Neural progenitor cell (in vitro differentiated cells): ENCODE data around the gene EFNA2. TPM values are rescaled to one million over a fixed set of nuclear protein-coding genes. Genes with fewer than 3 reads are reported as not detected.

Source experiments
- DNase-seq: peaks from one replicate; pipeline ENCODE4 v3.0.0-alpha.2; 2016; ENCODE audit warnings: low spot score
- H2AFZ ChIP-seq: fragments of 200-600 bp; sonication (generic); replicated peaks from 2 replicates; pipeline ENCODE4 v1.6.1; 2016; ENCODE audit warnings: antibody characterized with exemption
- H3F3A ChIP-seq: fragments of 200-600 bp; sonication (generic); 2 replicates; pipeline ENCODE4 v1.6.1; 2016; ENCODE audit warnings: antibody characterized with exemption, low read depth
- H3K27ac ChIP-seq: fragments of 200-600 bp; sonication (generic); 2 replicates; pipeline ENCODE4 v1.5.1; 2016; ENCODE audit warnings: mild to moderate bottlenecking
- H3K27me3 ChIP-seq: fragments of 200-600 bp; sonication (generic); 2 replicates; pipeline ENCODE4 v1.6.1; 2016; ENCODE audit warnings: mild to moderate bottlenecking, moderate library complexity
- H3K36me3 ChIP-seq: fragments of 200-600 bp; sonication (generic); 2 replicates; pipeline ENCODE4 v1.5.1; 2016
- H3K4me1 ChIP-seq: fragments of 200-600 bp; sonication (generic); 2 replicates; pipeline ENCODE4 v1.6.1; 2016; ENCODE audit warnings: mixed run types
- H3K4me2 ChIP-seq: fragments of 200-600 bp; sonication (generic); 2 replicates; pipeline ENCODE4 v1.6.1; 2016
- H3K4me3 ChIP-seq: fragments of 200-600 bp; sonication (generic); 2 replicates; pipeline ENCODE4 v1.5.1; 2016
- H3K79me2 ChIP-seq: fragments of 200-600 bp; sonication (generic); 2 replicates; pipeline ENCODE4 v1.6.1; 2016; ENCODE audit warnings: low read depth
- H3K9ac ChIP-seq: fragments of 200-600 bp; sonication (generic); 2 replicates; pipeline ENCODE4 v1.6.1; 2016
- H3K9me3 ChIP-seq: fragments of 200-600 bp; sonication (generic); 2 replicates; pipeline ENCODE4 v1.5.1; 2016; ENCODE audit warnings: low read depth
- H4K20me1 ChIP-seq: fragments of 200-600 bp; sonication (generic); 2 replicates; pipeline ENCODE4 v1.6.1; 2016; ENCODE audit warnings: low read depth
- H3K27ac Mint-ChIP-seq: 3 replicates; pipeline ENCODE4 v1.8.0; 2021; ENCODE audit warnings: mixed read lengths
- H3K27me3 Mint-ChIP-seq: 2 replicates; pipeline ENCODE4 v1.8.0; 2022; ENCODE audit warnings: low read depth, mild to moderate bottlenecking, inconsistent platforms, moderate library complexity, mixed read lengths; ENCODE audit not compliant: insufficient read depth
- H3K36me3 Mint-ChIP-seq: 3 replicates; pipeline ENCODE4 v1.8.0; 2021; ENCODE audit warnings: mixed read lengths
- H3K4me1 Mint-ChIP-seq: 3 replicates; pipeline ENCODE4 v1.8.0; 2021; ENCODE audit warnings: mixed read lengths
- H3K4me3 Mint-ChIP-seq: 3 replicates; pipeline ENCODE4 v1.8.0; 2021; ENCODE audit warnings: mild to moderate bottlenecking, moderate library complexity, mixed read lengths
- H3K9me3 Mint-ChIP-seq: 3 replicates; pipeline ENCODE4 v1.8.0; 2020; ENCODE audit warnings: mixed read lengths
- EZH2 ChIP-seq: fragments of 200-600 bp; sonication (generic); IDR thresholded peaks from 2 replicates; pipeline ENCODE4 v1.6.1; 2017; ENCODE audit warnings: antibody characterized with exemption, mild to moderate bottlenecking, moderate library complexity
- EZH2phosphoT487 ChIP-seq: fragments of 200-600 bp; sonication (generic); IDR thresholded peaks from 2 replicates; pipeline ENCODE4 v1.6.1; 2017; ENCODE audit warnings: antibody characterized with exemption
- total RNA-seq: library from RNA; depleted of rRNA; stranded (reverse); fragments of >200 nt; gene quantifications from 2 replicates; pipeline ENCODE4 v1.2.3, GENCODE V29; 2015; ENCODE audit warnings: low replicate concordance
- TF ChIP-seq, protein P1 (sequence below): fragments of 200-600 bp; sonication (generic); IDR thresholded peaks from 2 replicates; pipeline ENCODE4 v1.5.1; 2017; ENCODE audit warnings: antibody characterized with exemption, mild to moderate bottlenecking

Gene EFNA2
- total RNA-seq, 1 donor from 2014 or later = 13.2 TPM

DNA sequence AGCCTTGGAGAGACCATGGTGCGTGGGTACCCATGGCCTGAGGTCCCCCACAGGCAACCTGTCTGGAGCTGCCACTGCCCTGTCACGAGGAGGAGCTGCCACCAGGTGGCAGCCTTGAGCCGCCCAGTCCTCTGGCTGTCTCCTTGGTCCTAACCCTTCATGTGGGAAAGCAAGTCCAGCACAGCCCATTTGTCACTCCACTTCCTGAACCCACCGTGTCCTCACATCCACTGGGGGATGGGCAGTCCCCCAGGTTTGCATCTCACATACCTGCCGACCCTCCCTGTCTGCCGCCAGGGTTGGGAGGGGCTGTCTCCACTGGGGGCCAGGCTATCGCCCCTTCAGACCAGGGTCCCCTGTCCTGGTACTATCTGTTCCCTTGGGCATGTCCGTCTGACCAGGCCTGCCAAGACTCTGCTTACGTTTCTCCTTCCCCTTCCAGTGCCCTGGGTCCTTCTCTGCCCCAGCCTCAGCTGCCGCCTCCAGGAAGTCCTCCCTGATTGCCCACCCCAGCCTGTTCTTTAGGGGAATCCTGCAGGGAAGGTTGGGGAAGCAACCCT lies 5.8 kb upstream of the EFNA2 start:
- Histone ChIP-seq H3F3A (peaks cover 48% of the 10 kb centered on the region), H3K9me3 (no peaks in the 10 kb centered on the region), H3K79me2 (peaks cover 13% of the 10 kb centered on the region), H3K4me1 (peaks cover 10% of the 10 kb centered on the region), H3K27me3 (peaks cover 17% of the 10 kb centered on the region), H2AFZ (no peak overlapping the region), H3K36me3 (no peaks in the 10 kb centered on the region), H3K9ac (no peak overlapping the region), H3K27ac (no peak overlapping the region), H3K4me2 (no peak overlapping the region), H4K20me1 (peaks cover 22% of the 10 kb centered on the region), H3K4me3 (no peak overlapping the region)
- DNase-seq = peak; percentile 89
- H3K36me3 Mint-ChIP-seq = peaks cover 4% of the 10 kb centered on the region
- no peaks in the 10 kb centered on the region for H3K9me3 Mint-ChIP-seq
- peak overlapping the region; percentile 53 for H3K27ac Mint-ChIP-seq
- no peak for TF ChIP-seq EZH2
- TF ChIP-seq, protein P1, sequence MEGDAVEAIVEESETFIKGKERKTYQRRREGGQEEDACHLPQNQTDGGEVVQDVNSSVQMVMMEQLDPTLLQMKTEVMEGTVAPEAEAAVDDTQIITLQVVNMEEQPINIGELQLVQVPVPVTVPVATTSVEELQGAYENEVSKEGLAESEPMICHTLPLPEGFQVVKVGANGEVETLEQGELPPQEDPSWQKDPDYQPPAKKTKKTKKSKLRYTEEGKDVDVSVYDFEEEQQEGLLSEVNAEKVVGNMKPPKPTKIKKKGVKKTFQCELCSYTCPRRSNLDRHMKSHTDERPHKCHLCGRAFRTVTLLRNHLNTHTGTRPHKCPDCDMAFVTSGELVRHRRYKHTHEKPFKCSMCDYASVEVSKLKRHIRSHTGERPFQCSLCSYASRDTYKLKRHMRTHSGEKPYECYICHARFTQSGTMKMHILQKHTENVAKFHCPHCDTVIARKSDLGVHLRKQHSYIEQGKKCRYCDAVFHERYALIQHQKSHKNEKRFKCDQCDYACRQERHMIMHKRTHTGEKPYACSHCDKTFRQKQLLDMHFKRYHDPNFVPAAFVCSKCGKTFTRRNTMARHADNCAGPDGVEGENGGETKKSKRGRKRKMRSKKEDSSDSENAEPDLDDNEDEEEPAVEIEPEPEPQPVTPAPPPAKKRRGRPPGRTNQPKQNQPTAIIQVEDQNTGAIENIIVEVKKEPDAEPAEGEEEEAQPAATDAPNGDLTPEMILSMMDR = peak; percentile 97
- peaks cover 6% of the 10 kb centered on the region for H3K27me3 Mint-ChIP-seq
- H3K4me1 Mint-ChIP-seq = peaks cover 25% of the 10 kb centered on the region
- H3K4me3 Mint-ChIP-seq = peak overlapping the region; percentile 71

DNA sequence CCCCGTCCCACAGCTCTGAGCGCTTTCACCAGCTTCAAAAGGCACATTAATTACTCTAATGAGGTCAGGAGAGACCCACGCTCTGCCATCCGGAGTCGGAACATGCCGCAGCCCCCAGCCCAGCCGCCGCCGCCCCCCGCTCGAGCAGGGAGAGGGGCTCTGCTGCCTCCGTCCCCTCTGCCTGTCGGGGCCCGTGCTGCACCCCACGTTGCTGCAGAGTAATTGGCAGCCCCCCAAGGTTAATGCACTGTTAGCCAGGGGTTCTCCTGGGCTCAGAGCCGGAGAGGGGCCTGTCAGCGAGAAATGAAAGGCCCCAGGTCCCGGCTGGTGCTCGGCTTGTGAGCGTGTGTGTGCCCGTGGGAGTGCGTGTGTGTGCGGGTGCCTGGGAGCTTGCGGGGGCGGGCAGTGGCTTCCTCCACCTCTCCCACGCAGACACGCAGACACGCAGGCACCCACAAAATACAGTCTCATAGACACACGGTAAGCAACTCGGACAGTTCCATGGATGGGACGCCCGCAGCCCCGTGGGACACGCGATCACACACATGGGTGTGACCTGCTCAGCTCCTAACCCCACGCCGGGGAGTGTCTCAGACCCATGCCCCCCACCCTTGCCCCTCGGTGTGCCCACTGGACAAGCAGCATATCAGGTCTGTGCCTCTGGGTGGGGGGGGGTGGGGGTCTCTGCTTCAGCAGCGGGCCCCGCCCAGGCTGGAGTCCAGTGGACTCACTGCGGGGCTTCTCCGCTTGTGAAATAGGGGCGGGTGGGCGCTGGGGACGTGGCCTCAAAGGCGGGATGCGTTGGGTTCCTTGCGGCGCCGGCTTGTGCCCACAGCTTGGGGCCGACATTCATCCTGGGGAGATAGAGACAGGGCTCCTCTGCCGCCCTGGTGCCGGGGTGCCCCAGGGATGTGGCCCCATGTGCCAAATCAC lies 4.8 kb upstream of the EFNA2 start:
- H2AFZ ChIP-seq = no peak overlapping the region
- no peaks in the 10 kb centered on the region for H3K9me3 ChIP-seq
- peaks cover 8% of the 10 kb centered on the region for H3K4me1 ChIP-seq
- peaks cover 48% of the 10 kb centered on the region for H3F3A ChIP-seq
- no peak overlapping the region for H3K9ac ChIP-seq
- no peak overlapping the region for H3K27ac ChIP-seq
- H3K27ac Mint-ChIP-seq = no peak overlapping the region
- no peak for TF ChIP-seq EZH2phosphoT487
- TF ChIP-seq, protein P1 = no peak
- TF ChIP-seq EZH2 = no peak
- H3K36me3 Mint-ChIP-seq = peaks cover 4% of the 10 kb centered on the region
- H3K4me3 ChIP-seq = no peak overlapping the region
- H3K9me3 Mint-ChIP-seq = no peaks in the 10 kb centered on the region
- no peak for DNase-seq
- H3K4me3 Mint-ChIP-seq = peak overlapping the region; percentile 22
- no peak overlapping the region for H3K4me2 ChIP-seq
- peaks cover 21% of the 10 kb centered on the region for H4K20me1 ChIP-seq
- H3K36me3 ChIP-seq = no peaks in the 10 kb centered on the region
- peaks cover 25% of the 10 kb centered on the region for H3K27me3 ChIP-seq
- peaks cover 13% of the 10 kb centered on the region for H3K79me2 ChIP-seq
- H3K4me1 Mint-ChIP-seq = peaks cover 28% of the 10 kb centered on the region
- H3K27me3 Mint-ChIP-seq = peaks cover 7% of the 10 kb centered on the region

DNA sequence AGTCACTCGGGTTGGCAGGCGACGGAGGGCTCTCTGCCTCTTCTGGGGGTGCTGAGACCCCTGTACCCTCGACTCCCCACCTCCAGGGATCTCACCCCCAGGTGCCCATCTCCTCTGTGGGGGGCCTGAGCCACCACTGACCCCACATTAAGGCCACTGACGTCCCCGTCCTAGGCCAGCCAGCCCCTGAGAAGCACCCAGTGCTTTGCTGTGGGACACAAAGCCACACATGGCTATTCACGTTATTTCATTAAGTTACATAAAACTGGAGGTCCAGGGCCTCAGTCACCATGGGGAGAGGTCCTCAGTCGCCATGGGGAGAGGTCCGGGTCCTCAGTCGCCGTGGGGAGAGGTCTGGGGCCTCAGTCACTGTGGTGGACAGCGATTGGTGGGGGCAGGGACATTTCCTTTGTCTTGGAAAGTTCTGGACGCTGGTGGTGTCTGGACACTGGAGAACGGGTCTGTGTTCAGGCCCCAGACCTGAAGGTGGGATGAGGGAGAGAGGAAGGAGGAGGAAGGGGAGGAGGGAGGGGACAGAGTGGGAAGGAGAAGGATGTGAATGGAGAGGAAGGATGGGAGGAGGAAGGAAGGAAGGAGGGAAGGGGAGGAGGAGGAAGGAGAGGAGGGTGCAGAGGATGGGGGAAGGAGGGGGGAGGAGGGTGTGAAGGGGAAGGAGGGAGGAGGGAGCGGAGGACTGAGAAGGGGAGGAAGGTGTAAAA lies 3.9 kb upstream of the EFNA2 start:
- H3K4me1 ChIP-seq = peaks cover 4% of the 10 kb centered on the region
- no peak overlapping the region for H3K4me2 ChIP-seq
- no peak for DNase-seq
- H3K27ac ChIP-seq = no peak overlapping the region
- no peaks in the 10 kb centered on the region for H3K36me3 ChIP-seq
- no peak overlapping the region for H3K4me3 Mint-ChIP-seq
- H3K9me3 ChIP-seq = no peaks in the 10 kb centered on the region
- peaks cover 3% of the 10 kb centered on the region for H3K36me3 Mint-ChIP-seq
- TF ChIP-seq, protein P1 = no peak
- no peak for TF ChIP-seq EZH2phosphoT487
- TF ChIP-seq EZH2 = no peak
- peaks cover 46% of the 10 kb centered on the region for H3F3A ChIP-seq
- H3K9ac ChIP-seq = no peak overlapping the region
- peaks cover 10% of the 10 kb centered on the region for H3K79me2 ChIP-seq
- peaks cover 7% of the 10 kb centered on the region for H3K27me3 Mint-ChIP-seq
- peaks cover 25% of the 10 kb centered on the region for H3K27me3 ChIP-seq
- H3K4me3 ChIP-seq = no peak overlapping the region
- H2AFZ ChIP-seq = no peak overlapping the region
- H3K4me1 Mint-ChIP-seq = peaks cover 25% of the 10 kb centered on the region
- peaks cover 15% of the 10 kb centered on the region for H4K20me1 ChIP-seq
- H3K27ac Mint-ChIP-seq = peak overlapping the region; percentile 58
- no peaks in the 10 kb centered on the region for H3K9me3 Mint-ChIP-seq
